ENCODE results near the gene FUT8. TPM values are rescaled to one million over a fixed set of nuclear protein-coding genes. Genes with fewer than 3 reads are reported as not detected.

FUT8 gene
- total RNA-seq, 1 donor, result 124 TPM

GRCh38 chr14:65696801-65697200 lies 284.3 kb downstream of the FUT8 start:
- H2AFZ ChIP-seq (ENCODE audit: low read length), result no peak overlapping the region
- no peaks in the 10 kb centered on the region for H4K20me1 ChIP-seq (ENCODE audit: insufficient read depth, low read length)
- H3K4me3 ChIP-seq (ENCODE audit: insufficient read depth, low read length), result no peak overlapping the region
- no peak for DNase-seq (ENCODE audit: insufficient read length, low spot score, missing footprints)
- peaks cover 5% of the 10 kb centered on the region for H3K4me1 ChIP-seq (ENCODE audit: insufficient read depth, low read length)
- H3K9me3 ChIP-seq (ENCODE audit: low read depth, low read length), result no peaks in the 10 kb centered on the region
- H3K27me3 ChIP-seq (ENCODE audit: insufficient read depth, low read length), result no peaks in the 10 kb centered on the region
- peak overlapping the region; percentile 21 for H3K27ac ChIP-seq (ENCODE audit: low read depth, low read length)
- H3K36me3 ChIP-seq (ENCODE audit: insufficient read depth, low read length), result no peaks in the 10 kb centered on the region
- TF ChIP-seq CTCF (IDR thresholded peaks at IDR 0.05; ENCODE audit: extremely low read depth, low read depth, low read length), result no peak
- no peak overlapping the region for H3K4me2 ChIP-seq (ENCODE audit: insufficient read depth, low read length)
- no peaks in the 10 kb centered on the region for H3K79me2 ChIP-seq (ENCODE audit: insufficient read depth, low read length)

- Histone ChIP-seq H3K27me3 (ENCODE audit: insufficient read depth, low read length) (no peaks in the 10 kb centered on the region), H3K4me3 (ENCODE audit: insufficient read depth, low read length) (peak overlapping the region; percentile 37), H3K4me2 (ENCODE audit: insufficient read depth, low read length) (peak overlapping the region; percentile 51), H2AFZ (ENCODE audit: low read length) (no peak overlapping the region), H3K27ac (ENCODE audit: low read depth, low read length) (peak overlapping the region; percentile 62), H3K4me1 (ENCODE audit: insufficient read depth, low read length) (peaks cover 17% of the 10 kb centered on the region), H4K20me1 (ENCODE audit: insufficient read depth, low read length) (no peaks in the 10 kb centered on the region), H3K79me2 (ENCODE audit: insufficient read depth, low read length) (no peaks in the 10 kb centered on the region), H3K36me3 (ENCODE audit: insufficient read depth, low read length) (no peaks in the 10 kb centered on the region), H3K9me3 (ENCODE audit: low read depth, low read length) (no peaks in the 10 kb centered on the region)
- no peak for TF ChIP-seq CTCF (IDR thresholded peaks at IDR 0.05; ENCODE audit: extremely low read depth, low read depth, low read length)
- no peak for DNase-seq (ENCODE audit: insufficient read length, low spot score, missing footprints)
Observed at GRCh38 chr14:65703521-65703920, 291.0 kb downstream of the FUT8 start.

GRCh38 chr14:65703996-65704395 lies 291.5 kb downstream of the FUT8 start:
- DNase-seq (ENCODE audit: insufficient read length, low spot score, missing footprints), result peak; percentile 49
- Histone ChIP-seq H3K27ac (ENCODE audit: low read depth, low read length) (peak overlapping the region; percentile 62), H3K36me3 (ENCODE audit: insufficient read depth, low read length) (no peaks in the 10 kb centered on the region), H3K27me3 (ENCODE audit: insufficient read depth, low read length) (no peaks in the 10 kb centered on the region), H3K4me1 (ENCODE audit: insufficient read depth, low read length) (peaks cover 17% of the 10 kb centered on the region), H2AFZ (ENCODE audit: low read length) (no peak overlapping the region), H3K4me3 (ENCODE audit: insufficient read depth, low read length) (peak overlapping the region; percentile 37), H3K9me3 (ENCODE audit: low read depth, low read length) (no peaks in the 10 kb centered on the region), H3K4me2 (ENCODE audit: insufficient read depth, low read length) (peak overlapping the region; percentile 51), H3K79me2 (ENCODE audit: insufficient read depth, low read length) (no peaks in the 10 kb centered on the region), H4K20me1 (ENCODE audit: insufficient read depth, low read length) (no peaks in the 10 kb centered on the region)
- no peak for TF ChIP-seq CTCF (IDR thresholded peaks at IDR 0.05; ENCODE audit: extremely low read depth, low read depth, low read length)

DNA sequence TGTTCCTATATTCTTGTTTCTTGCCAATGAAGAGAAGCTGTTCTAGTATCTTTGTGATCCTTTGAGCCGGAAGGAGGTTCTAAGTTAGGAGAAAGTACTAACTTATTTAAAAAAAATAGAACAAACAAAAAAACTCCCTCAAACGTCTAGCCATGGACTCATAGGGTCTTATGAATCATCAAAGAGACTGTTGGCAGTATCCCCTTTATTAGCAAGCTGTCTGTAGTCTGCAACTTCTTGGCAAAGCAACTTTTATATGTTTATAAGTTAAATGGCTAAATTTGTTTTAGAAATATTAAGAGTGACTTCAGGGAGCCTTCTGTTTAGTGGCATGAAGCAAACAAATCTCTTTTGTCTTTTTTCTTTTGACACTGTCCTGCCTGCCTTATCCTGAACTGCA lies 291.9 kb downstream of the FUT8 start:
- peak overlapping the region; percentile 51 for H3K4me2 ChIP-seq (ENCODE audit: insufficient read depth, low read length)
- TF ChIP-seq CTCF (IDR thresholded peaks at IDR 0.05; ENCODE audit: extremely low read depth, low read depth, low read length), result no peak
- H3K4me3 ChIP-seq (ENCODE audit: insufficient read depth, low read length), result peak overlapping the region; percentile 37

More for the DNA sequence above, 291.9 kb downstream of the FUT8 start:
- Histone ChIP-seq H3K9me3 (ENCODE audit: low read depth, low read length) (no peaks in the 10 kb centered on the region), H3K36me3 (ENCODE audit: insufficient read depth, low read length) (no peaks in the 10 kb centered on the region), H3K4me1 (ENCODE audit: insufficient read depth, low read length) (peaks cover 17% of the 10 kb centered on the region), H3K27me3 (ENCODE audit: insufficient read depth, low read length) (no peaks in the 10 kb centered on the region), H3K79me2 (ENCODE audit: insufficient read depth, low read length) (no peaks in the 10 kb centered on the region), H3K27ac (ENCODE audit: low read depth, low read length) (peak overlapping the region; percentile 62), H2AFZ (ENCODE audit: low read length) (no peak overlapping the region), H4K20me1 (ENCODE audit: insufficient read depth, low read length) (no peaks in the 10 kb centered on the region)
- DNase-seq (ENCODE audit: insufficient read length, low spot score, missing footprints), result peak; percentile 66
